Stimulated activated CD4-positive, alpha-beta T cell treated with anti-CD3 and anti-CD28 coated beads, Interleukin-12 subunit alpha, Interleukin-12 subunit beta, amount 100 ng/mL, for 4 hours (primary cell): Measurements from ENCODE around the gene NLK.
"Not testable (repeated sequence)": the region's sequence is repeated elsewhere in the genome, so short reads cannot be mapped to it uniquely, and the experiment has no call there.

Source experiments
- DNase-seq: peaks from one replicate; pipeline ENCODE4 v3.0.0-alpha.2; 2020

The NLK gene

DNA sequence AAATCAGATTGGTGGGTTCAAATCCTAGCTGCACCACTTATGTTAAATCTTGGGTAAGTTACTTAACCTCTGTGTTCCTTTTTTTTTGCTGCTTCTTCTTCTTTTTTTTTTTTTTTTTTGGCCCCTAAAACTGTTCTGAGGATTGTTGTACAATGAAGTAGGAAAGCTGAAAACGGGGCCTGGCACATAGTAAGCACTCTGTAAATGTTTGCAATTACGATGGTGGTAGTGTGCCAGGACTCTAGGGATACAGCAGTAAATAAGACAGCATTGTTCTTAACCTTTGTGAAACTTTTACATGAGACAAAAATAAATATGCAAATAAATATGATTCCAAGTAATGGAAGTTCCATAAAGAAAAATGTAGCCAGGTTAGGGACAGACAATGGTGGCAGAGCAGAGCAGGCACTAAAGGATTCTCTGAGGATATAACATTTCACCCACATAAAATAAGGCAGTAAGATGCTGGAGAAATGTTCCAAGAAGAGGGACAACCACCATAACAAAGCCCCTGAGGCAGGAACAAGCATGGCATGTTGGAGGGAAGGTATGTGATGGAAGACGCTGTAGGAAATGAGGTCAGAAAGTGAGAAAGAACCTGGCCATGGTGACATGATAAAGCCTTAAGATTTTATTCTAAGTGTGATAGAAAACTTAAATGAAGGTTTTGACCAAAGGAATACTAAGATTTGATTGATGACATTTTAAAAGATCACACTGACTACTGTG is 127.3 kb downstream of the NLK start:
- no peak for DNase-seq

DNA sequence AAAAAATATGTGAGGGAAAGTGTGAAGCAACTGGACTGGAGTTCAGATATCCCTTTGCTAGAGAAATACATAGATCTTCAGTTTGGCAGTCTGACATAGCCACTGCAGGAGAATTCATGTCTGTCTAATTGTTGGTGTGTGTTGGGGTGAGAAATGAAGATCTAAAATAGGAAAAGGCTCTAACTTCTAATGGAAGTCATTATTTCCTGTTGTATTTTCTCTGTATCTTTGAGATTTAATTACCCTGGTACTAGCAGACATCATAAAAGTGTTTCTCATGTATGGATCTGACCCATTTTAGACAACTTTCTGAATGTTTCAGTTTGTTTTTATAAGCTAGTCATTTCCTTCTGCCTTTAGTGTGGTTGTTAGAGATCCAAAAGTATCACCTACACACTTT is 128.3 kb downstream of the NLK start:
- DNase-seq: no peak

DNA sequence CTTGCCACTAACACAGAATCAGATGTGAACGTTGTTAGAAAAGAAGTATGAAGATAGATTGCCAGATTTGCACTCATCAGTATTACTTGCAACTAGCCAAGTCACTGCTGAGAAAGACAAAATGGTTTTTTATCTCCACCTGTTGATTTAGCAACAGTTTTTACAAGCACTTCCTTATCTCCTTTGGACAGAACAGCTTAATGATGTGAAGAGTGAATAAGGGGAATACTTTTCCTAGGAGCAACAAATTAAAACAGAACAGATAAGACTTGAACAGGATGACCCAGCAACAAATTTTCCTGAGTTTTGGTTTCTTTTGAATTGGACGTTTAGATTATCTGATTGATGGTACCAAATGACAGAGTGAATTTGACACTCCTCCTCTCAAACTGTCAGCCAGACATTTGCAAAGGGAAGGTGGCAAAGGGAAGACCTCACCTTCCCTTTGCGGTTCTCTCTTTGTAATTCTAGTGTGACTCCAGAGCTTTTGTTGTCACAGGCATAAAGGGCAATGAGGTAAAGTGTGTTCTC is 130.6 kb downstream of the NLK start:
- DNase-seq: no peak

DNA sequence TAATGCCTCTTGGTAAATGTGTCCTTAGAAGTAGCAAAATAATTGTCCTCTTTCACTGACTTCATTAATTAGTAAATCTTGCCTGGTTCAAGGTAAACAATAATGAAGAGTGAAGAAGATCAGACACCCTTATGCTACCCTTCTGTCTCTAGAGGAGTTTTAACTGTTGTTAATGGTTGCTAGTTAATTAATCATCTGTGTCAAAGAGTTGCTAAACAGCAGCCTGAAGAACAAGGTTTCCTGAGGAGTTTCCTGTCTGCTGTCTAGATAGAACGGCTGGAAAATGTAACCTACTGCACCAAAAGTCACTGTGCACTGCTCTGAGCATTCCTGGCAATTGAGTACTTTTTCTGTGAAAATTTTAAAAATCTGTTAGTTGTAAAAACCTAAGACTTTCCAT is 131.3 kb downstream of the NLK start:
- DNase-seq: no peak

DNA sequence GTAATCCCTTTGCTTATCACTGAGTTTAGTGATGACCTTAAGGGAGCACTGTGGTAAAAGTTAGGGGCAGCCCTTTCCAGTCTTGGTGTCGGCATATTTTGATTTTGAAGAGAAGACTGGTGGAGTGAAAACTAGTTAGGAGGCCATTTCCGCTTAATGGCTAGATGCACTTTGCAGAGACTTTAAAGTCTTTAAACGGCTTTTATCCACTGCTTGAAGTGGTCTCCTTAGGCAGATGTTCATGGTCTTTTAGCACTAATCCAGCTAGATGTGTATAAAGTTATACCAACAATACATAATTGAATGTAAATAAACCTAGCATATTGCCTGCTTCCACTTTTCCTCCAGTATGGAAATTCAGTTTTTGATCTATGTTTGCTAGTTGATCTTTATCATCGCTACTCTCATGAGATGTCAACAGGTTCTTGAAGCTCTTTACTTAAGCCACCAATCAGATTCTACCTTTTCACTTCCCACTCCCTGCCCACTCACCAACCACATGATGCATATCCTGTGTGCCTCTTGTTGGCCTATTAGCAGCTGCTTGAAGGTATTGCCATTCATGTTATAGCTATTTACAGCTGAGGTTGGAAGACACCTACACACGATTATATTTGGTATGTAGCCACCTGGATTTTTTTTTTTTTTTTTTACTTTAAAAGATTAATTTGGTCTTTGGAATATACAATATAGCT is 132.0 kb downstream of the NLK start:
- DNase-seq: no peak

DNA sequence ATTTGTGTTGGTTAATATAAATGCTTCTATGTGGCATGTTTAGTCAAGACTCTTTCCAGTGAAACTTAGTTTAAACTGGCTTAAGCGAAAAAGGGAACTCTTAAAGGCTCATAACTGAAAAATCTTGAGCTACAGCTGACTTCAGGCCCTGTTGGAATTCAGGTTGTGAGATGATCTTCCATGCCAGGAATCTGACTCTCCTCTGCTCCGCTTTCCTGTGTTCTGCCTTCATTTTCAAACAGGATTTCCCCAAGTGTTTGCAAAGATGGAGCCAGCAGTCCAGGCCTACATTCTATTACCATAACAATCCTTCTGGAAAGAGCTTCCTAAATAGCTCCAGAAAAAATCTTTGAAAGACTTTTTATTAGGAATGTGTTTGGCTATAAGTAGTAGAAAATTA is 134.9 kb downstream of the NLK start:
- DNase-seq: no peak

DNA sequence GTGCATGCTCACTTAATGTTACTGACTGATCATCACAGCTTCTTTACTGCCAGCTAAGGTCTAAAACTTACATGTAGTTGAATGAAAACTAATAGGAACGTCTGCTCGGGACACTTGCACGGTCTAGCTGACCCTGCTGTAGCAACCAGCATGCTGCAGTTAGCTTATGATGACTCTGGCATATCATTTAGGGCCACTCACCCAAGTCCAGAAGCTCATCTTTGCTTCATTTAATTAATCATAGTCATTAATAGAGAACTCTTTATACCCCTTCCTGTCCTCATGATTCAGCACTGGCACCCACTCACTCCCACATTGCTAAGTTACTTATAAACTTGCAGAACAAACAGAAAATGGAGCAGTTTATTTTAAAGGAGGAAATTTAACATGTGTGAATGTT is 136.3 kb downstream of the NLK start:
- no peak for DNase-seq

DNA sequence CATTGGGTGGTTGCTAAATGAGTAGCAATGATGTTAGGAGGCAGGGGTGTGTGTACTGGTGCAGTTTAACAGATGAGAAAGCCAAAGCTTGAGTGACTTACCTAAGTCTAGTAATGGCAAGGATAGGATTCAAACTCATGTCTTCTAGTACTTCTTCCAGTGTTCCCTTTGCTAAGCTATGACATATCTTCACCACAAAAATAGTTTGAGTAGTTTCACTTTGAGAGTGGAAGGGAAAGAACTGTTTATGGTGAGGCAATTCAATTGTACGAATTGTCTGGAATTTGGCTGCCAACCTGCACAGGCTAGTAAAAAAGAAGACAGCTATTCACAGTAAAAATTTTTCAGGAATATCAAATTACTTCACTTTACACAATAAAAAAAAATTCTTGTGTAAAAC is 138.0 kb downstream of the NLK start:
- no peak for DNase-seq

DNA sequence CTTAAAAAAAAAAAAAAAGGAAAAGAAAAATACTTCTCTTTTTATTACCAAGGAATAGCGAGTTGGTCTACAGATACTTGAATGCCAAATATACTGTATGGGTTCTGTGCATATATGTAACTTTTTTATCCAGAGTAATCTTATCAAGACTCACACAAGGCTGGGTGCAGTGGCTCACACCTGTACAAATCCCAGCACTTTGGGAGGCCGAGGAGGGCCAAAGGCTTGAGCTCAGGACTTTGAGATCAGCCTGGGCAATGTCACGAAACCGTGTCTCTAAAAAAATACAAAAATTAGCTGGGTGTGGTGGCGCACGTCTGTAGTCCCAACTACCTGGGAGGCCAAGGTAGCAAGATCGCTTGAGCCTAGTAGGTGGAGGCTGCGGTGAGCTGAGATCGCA is 139.1 kb downstream of the NLK start:
- DNase-seq: no peak

DNA sequence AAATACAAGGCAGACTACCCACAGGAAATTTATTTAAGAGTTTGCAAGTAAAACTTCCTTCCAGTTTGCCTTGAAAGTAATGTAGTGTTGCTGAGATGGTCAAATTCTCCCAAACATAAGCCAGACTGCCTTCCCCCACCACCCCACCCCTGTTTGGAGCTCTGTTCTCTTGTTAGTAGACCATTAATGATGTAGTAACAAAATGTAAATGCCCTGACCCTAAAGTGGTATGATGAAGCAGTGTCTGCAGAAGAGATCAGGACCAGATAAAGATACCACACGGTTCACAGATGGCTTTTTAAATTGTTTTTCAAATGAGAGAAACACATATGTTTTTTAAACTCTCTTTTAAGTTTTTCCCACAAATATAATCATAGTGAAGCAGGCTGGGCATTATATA is 140.1 kb downstream of the NLK start:
- DNase-seq: no peak

DNA sequence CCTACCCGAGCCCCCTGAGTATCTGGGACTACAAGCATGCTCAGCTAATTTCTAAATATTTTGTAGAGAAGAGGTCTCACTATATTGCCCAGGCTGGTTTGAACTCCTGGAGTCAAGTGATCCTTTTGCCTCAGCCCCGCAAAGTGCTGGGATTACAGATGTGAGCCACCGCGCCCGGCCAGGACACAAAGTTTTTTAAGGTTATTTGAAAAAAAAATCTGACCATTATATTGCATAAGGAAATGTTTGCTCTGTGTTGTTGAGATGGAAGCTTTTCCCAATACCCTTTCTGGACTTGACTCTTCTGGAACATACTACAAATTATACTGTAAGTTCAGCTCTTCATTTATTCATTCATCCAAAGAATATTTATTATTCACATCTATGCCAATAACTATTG is 143.2 kb downstream of the NLK start:
- no peak for DNase-seq

DNA sequence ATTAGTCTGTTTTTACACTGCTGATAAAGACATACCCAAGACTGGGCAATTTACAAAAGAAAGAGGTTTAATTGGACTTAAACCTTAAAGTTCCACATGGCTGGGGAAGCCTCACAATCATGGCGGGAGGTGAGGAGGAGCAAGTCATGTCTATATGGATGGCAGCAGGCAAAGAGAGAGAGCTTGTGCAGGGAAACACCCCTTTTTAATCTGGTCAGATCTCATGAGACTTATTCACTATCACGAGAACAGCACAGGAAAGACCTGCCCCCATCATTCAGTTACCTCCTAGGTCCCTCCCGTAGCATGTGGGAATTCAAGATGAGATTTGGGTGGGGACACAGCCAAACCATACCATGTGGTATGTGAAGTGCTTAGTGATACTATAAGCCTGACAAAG is 144.0 kb downstream of the NLK start:
- not testable (repeated sequence) for DNase-seq

DNA sequence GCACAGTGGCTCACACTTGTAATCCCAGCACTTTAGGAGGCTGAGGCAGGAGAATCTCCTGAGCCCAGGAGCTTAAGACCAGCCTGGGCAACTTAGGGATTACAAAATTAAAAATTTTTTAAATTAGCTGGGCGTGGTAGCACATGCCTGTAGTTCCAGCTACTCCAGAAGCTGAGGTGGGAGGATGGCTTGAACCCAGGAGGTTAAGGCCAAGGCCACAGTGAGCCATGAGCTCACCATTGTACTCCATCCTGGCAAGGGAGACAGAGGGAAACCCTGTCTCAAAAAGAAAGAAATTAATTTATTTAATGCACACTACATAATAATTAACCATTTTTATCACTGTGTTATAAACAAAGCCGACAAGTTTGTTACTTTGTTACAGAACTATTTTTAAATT is 145.5 kb downstream of the NLK start:
- no peak for DNase-seq

DNA sequence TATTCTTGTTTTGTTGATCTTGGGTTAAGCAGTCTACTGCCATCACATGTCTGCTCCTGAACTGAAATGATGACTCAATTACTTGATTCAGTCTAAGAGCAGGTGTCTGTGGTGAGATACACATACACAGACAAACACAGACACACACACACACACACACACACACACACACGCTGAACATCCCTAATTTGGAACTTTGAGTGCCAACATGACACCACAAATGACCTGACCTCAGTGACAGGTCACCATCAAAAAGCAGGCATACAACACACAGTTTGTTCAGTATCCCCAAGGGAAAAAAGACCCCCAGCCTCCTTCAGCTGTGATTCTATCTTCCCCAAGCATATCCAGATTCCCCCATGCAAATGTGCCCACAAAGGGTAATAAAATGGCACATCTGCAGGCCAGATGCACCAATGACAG is 146.4 kb downstream of the NLK start:
- no peak for DNase-seq

DNA sequence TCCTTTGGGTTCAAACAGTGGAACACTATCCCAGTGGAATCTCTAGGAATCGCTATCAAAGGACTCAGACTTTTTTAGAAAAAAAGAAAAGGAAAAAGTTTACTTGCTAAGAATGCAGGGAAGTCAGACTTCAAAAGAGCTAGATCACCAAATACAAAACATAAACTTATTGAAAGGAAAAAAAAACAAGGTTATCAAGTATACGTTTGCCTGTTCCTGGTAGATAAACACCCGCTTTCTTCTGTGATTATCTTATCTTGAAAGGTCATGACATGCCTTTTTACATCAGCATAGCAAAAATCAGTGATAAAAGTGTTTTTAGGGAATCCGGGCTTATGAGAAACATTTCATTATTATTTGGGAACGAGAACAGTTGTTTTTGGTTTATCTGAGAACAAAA is 147.2 kb downstream of the NLK start:
- DNase-seq: no peak

DNA sequence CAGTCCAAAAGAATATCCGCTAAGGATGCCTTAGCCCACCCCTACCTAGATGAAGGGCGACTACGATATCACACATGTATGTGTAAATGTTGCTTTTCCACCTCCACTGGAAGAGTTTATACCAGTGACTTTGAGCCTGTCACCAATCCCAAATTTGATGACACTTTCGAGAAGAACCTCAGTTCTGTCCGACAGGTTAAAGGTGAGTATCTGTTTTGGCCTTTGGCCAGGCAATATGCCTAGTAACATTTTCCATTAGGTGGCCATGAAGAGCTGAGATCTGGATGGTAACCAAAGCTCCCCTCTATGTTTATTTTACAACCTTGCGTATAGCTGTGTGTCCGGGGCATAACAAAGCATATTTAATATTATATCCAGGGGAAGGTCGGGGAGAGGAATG is 148.5 kb downstream of the NLK start:
- no peak for DNase-seq

DNA sequence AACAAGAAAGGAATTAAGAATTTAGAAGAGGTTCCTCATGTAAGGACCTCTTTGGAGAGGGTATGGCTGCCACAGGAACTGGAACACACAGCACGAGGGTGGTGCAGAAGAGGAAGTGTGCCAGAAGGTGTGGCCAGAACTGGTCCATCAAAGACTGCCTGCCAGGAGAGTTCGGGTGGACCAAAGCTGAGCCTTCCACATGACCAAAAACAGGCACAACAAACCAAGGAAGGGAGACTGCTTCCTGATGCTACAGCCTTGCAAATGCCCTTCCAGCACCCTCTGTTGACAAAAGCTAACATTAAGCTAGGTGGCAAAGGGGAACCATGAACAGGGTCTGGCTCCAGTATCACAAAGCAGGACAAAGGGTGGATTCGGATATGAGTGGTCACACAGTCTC is 150.8 kb downstream of the NLK start:
- DNase-seq: no peak

DNA sequence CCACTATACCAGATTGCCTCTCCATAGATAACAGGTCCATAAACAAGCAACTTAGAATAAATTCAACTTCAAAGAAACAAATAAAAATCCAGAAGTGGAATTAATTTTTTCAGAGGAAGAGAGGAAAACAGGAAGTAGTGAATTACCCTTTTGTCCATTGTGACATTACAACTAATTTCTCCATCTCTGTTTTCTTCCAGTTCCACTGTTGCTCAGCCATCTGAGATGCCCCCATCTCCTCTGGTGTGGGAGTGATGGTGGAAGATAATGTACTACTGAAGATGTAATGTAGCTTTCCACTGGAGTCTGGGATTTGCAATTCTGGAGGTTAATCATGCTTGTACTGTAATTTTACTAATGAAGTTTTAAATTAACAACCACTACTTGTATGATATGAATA is 151.9 kb downstream of the NLK start:
- DNase-seq: no peak

DNA sequence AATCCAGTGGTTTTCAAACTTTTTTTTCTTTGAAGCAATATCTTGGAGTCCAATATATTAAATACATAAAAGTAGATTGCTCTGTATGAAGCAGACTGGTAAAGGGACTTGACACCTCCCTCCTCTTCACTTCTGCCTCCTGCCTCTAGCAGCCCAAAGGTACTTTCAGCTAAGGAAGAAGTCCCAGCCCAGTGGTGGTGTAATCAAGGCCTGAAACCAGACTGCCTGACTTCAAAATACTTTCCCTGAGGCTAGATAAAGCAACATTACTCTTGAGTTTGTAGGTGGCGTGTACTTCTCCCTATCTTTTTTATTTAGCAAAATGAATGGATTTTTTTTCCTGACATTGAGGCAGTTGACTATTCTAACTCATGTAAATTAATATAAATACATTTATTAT is 154.2 kb downstream of the NLK start:
- no peak for DNase-seq

DNA sequence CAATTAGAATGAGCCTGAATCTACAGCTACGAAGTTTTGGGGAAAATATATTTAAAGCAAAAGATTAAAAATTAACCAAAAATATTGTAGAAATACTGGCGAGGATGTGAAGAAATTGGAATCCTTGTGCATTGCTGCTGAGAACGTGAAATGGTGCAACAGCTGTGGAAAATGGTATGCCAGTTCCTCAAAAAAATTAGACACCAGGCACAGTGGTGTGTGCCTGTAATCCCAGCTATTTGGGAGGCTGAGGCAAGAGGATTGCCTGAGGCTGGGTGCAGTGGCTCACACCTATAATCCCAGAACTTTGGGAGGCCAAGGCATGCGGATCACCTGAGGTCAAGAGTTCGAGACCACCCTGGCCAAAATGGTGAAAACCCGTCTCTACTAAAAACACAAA is 156.6 kb downstream of the NLK start:
- no peak for DNase-seq

DNA sequence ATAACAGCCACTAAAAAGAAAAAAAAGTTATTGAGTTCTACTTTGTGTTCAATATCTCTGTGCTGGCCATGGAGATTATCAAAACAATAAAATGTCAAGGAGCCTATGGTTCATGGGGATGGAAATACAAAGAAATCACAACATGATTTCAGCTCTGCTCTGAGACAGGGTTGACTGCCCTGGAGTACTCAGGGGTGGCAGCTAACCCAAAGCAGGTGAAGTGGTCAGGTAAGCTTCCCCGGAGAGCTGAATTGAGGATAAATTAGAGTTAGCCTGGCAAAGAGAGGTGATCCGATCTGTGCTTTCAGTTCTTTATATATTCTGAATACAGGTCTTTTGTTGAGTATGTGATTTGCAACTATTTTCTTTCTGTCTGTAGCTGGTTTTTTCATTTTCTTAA is 157.3 kb downstream of the NLK start:
- DNase-seq: no peak

DNA sequence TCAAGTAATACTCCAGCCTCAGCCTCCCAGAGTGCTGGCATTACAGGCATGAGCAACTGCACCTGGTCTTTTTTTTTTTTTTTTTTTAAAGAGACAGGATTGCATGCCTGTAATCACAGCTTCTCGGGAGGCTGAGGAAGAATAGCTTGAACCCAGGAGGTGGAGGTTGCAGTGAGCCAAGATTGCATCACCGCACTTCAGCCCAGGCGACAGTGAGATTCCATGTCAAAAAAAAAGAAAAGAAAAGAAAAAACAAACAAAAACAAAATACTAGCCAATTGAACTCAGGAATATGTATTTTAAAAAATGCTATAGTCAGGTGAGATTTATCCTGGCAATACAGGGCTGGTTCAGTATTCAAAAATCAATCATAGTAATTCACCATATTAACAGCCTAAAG is 158.8 kb downstream of the NLK start:
- DNase-seq: no peak

DNA sequence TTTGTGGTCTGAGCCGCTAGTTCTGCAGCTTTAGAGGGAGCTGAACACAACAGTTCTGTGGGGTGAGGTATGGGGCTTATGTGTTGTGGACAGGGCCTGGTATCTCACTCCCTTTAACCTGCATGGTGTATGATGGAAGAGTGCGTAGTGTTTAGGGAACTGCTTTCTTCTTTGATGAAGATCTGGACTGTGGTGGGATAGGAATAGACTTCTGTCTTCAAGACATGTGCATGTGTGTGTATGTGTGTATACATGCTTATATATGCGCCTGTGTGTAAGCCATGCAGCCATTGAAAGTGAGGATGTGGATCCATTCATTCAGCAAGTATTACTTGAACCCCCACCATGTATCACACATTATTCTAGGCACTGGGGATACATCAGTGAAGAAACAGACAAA is 161.8 kb downstream of the NLK start:
- no peak for DNase-seq

DNA sequence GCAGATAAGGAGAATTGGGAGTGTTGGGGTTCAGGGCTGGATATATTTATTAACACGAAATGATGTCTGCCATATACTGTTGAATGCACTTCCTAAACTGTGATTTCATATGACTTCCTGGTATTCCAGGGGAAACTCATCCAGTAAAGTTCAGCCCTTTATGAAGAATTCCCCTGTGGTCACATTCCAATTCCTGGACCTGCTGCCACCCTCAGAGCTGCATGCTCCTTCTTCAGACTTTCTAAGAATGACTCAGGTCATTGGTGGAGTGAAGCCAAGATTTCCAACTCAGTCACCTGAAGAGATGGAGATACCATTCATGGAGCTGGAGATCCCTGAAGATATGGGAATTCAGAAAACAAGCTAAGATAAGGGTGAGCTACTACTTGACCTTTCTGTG is 162.3 kb downstream of the NLK start:
- no peak for DNase-seq

DNA sequence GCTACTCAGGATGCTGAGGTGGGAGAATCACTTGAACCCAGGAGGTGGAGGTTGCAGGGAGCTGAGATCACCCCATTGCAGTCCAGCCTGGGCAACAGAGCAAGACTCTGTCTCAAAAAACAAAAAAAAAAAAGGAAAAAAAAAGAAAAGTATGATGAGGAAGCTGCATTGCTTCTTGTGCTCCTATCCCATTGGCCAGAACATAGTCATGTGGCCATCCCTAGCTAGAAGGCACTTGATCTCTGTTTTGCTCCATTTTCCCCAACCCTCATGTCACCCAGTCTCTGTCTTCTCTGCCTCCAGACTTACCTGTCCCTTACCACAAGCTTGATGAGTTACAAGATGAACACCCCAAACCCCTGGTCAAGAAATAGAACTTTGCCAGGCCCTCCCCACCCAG is 163.8 kb downstream of the NLK start:
- DNase-seq: no peak
